Jurkat, Clone E6-1 (cell line): ENCODE measurements around the gene GATAD2B.
"Not testable (repeated sequence)": the region's sequence is repeated elsewhere in the genome, so short reads cannot be mapped to it uniquely, and the experiment has no call there.

Experiments used
- DNase-seq: peaks from one replicate; pipeline ENCODE4 v3.0.0-alpha.2; 2011; ENCODE audit warnings: low read depth, low spot score
- H3K4me3 ChIP-seq: 2 replicates; pipeline ENCODE4 v1.5.1; 2011; ENCODE audit warnings: mild to moderate bottlenecking, low read length, control low read depth, moderate library complexity

Gene GATAD2B

GRCh38 chr1:153906396-153906795 lies 16.4 kb downstream of the GATAD2B start:
- DNase-seq = no peak
- H3K4me3 ChIP-seq = no peak overlapping the region

- not testable (repeated sequence) for DNase-seq, H3K4me3 ChIP-seq
Measured at GRCh38 chr1:153905908-153906307, 16.9 kb downstream of the GATAD2B start.

GRCh38 chr1:153903841-153904455 lies 18.8 kb downstream of the GATAD2B start:
- no peak for DNase-seq
- no peak overlapping the region for H3K4me3 ChIP-seq

GRCh38 chr1:153899509-153899908 lies 23.3 kb downstream of the GATAD2B start:
- no peak for DNase-seq

GRCh38 chr1:153895866-153896265 lies 26.9 kb downstream of the GATAD2B start:
- H3K4me3 ChIP-seq, DNase-seq: not testable (repeated sequence)

More at GRCh38 chr1:153899509-153899908, 23.3 kb downstream of the GATAD2B start:
- H3K4me3 ChIP-seq = no peak overlapping the region

- not testable (repeated sequence) for H3K4me3 ChIP-seq, DNase-seq
Measured at GRCh38 chr1:153891042-153891441, 31.7 kb downstream of the GATAD2B start.

- H3K4me3 ChIP-seq = no peak overlapping the region
- no peak for DNase-seq
Measured at GRCh38 chr1:153888533-153888932, 34.2 kb downstream of the GATAD2B start.

GRCh38 chr1:153886127-153886526 lies 36.6 kb downstream of the GATAD2B start:
- no peak for DNase-seq
- H3K4me3 ChIP-seq = no peak overlapping the region

GRCh38 chr1:153883223-153883622 lies 39.5 kb downstream of the GATAD2B start:
- H3K4me3 ChIP-seq = no peak overlapping the region
- no peak for DNase-seq

GRCh38 chr1:153882296-153882912 lies 40.4 kb downstream of the GATAD2B start:
- H3K4me3 ChIP-seq = no peak overlapping the region
- DNase-seq = no peak

- DNase-seq = no peak
- H3K4me3 ChIP-seq = no peak overlapping the region
Measured at GRCh38 chr1:153881751-153882150, 41.0 kb downstream of the GATAD2B start.

- peak; percentile 27 for DNase-seq
- H3K4me3 ChIP-seq = no peak overlapping the region
Measured at GRCh38 chr1:153880962-153881361, 41.8 kb downstream of the GATAD2B start.

- no peak for DNase-seq
- H3K4me3 ChIP-seq = no peak overlapping the region
Measured at GRCh38 chr1:153880024-153880423, 42.7 kb downstream of the GATAD2B start.

GRCh38 chr1:153877112-153877511 lies 45.7 kb downstream of the GATAD2B start:
- DNase-seq = no peak
- no peak overlapping the region for H3K4me3 ChIP-seq

- H3K4me3 ChIP-seq = no peak overlapping the region
- DNase-seq = no peak
Measured at GRCh38 chr1:153872934-153873333, 49.8 kb downstream of the GATAD2B start.

GRCh38 chr1:153872331-153872730 lies 50.4 kb downstream of the GATAD2B start:
- H3K4me3 ChIP-seq = no peak overlapping the region
- DNase-seq = no peak

GRCh38 chr1:153869486-153869885 lies 53.3 kb downstream of the GATAD2B start:
- no peak for DNase-seq
- no peak overlapping the region for H3K4me3 ChIP-seq

GRCh38 chr1:153866045-153866850 lies 56.5 kb downstream of the GATAD2B start:
- no peak overlapping the region for H3K4me3 ChIP-seq
- DNase-seq = no peak

GRCh38 chr1:153860285-153860684 lies 62.5 kb downstream of the GATAD2B start:
- DNase-seq = no peak
- no peak overlapping the region for H3K4me3 ChIP-seq

- H3K4me3 ChIP-seq = no peak overlapping the region
- no peak for DNase-seq
Measured at GRCh38 chr1:153857505-153857904, 65.3 kb downstream of the GATAD2B start.
